Measurements from ENCODE around the gene BRD3.
A peak's percentile ranks its signal among the peaks of the same experiment; 100 is the strongest.

The BRD3 gene

DNA sequence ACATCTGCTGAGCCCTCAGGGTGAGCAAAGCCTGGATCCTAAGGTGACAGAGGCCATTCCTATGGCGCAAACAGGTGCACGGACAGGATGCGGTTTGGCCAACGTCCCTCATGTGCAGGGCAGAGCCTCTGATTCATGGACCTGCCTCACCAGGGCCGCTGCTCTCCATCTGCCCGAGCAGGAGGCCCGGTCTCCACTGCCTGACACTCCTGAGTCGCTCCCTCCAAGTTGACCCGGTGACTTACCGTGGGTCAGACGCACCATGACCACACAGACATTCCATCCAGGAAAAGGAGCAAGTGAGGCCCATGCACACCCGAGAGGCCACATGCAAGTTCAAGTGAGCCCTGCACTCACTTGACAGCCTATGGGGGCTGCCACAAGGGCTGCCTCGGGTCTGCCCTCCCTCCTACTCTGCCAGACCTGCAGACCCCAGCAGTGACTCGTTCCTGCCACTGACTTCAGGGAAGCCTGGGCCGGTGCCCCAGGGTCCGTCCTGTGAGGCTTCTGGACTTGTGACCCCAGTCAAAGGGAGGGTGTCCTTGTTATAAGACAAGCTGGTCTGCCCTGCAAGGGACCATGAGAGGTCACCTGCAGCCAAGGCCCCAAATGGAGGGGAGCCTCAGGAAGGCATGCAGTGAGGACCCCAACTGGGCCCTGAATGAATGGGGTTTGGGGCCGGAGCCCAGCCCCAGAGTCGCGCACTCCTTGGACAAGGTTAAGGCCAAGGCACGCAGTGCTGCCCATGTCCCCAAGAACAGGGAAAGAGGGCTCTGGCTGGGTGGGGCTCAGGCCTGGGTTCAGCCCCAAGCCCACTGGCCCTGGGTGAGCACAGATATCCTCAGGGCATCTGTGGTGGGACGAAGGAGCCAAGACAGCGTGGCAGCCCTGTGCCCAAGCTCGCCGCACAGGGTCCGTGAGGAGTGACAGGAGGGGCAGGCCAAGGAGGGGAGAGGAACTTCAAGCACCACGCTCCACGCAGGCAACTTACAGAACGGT is 32.5 kb downstream of the BRD3 start:
- no peak for DNase-seq

DNA sequence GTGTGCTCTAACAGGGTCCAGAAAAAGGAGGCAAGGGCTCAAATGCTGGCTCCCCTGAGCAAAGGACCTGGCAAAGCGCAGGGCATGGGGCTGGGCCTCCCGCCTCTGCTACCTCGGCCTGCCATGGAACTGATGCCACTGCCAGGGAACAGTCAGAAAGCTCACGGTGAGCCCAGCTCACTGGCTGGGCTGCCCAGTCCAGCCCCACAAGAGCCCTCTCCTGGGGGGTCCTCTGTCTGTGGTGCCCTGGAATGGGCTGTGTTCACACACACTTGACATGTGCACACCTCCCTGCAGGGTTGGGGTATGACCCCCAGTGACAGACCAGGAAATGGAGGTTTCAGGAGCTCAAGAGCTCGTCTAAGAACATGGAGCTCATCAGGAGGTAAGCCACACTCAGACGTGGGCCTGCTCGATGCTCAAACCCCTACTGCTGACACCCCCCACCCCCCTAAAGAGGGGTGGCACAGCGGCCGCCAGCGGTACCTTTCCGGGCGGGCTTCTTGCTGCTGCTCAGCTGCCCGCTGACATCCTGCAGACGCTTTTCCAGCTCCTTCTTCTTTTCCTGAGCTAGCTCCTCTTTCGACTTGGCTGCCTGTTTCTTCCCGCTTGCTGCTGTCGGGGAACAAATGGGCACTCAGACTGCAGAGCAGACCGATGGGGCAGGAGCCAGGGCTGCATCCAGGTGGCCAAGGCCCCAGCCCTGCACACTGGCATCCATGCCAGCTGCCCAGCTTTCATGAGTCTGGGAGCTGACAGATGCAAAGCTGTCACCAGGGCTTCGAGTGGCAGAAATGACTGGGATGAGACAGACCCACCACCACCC is 33.4 kb downstream of the BRD3 start:
- no peak for DNase-seq

DNA sequence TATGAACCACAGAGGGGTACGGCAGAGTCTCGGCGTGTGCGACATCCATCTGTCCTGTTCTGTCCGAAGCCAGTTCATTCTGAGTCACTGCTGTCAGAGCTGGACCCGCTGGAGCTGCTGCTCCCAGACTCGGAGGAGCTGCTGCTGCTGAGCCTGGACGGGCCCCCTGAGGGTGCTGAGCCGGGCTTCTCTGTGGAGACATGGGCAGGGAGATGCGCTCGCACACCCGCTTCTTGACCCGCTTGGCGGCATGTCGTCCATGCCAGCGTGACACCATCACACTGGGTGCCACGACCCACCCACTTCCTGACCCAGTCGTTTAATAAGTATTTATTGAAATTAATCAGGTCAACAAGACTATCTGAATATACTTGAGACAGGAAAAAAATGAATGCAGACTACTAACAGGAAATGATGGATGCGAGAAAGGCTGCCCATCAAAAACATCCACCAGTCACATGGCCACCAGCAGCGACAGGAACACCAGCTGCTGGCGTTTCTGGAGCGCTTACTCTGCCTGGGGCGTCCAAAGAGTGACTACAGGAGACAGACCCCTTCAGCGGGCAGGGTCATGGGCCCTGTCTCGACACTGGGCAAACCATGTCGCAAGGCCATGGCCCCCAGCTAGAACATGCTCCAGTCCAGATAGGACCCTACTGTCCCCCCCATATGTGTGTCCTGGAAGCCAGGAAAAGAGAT is 34.2 kb downstream of the BRD3 start:
- DNase-seq = no peak

DNA sequence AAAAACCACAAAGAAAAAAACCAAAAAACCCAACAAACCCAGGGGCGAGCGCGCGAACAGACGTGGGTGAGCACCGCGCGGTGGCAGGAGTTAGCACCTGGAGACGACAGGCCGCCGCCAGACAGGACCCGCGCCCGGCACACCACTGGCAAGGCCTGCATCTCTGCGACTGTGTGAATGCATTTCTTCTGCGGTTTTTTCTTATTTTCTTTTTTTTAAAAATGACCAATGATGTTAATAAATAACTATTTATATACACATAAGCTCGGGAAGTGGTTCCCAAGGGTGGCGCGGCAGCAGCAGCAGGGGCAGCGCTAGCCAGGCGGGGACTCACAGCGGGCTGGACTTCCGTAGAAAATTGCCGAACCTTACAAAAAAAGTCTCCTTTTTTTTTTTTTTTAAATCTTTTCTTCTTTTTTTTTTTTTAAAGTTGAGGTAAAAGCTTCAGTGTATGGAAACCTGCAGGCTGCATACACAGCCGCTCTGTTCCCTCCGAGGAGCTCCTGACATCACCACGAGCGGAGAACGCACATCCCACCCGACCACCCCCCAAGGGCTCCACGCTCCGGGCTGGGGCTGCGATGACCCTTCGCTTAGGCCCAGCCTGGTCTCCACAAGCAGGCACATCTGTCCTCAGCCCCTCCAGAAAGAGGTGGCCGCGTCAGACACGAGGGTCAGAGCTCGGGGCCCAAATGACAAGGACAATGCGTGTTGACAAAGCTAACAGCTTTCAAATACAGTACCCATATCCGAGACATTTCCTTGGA is 35.2 kb downstream of the BRD3 start:
- no peak for DNase-seq

DNA sequence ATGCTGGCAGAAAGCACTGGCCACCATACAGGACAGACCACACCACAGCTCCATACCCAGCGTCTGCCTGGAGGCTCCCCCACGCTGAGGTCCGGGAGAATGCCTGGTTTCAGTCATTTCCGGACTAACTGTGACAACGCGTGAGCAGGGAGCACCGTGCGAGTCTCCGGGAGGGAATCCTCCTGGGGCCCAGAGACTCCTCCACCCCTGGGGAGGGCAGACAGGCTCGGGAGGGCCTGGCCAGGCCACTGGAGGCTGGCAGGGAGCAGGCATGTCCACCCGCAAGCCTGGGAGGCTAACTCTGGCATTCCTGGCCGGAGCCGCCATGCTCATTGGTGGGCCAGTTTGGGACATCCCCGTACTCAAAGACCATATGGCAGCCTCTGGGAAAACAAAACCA is 36.0 kb downstream of the BRD3 start:
- no peak for DNase-seq

DNA sequence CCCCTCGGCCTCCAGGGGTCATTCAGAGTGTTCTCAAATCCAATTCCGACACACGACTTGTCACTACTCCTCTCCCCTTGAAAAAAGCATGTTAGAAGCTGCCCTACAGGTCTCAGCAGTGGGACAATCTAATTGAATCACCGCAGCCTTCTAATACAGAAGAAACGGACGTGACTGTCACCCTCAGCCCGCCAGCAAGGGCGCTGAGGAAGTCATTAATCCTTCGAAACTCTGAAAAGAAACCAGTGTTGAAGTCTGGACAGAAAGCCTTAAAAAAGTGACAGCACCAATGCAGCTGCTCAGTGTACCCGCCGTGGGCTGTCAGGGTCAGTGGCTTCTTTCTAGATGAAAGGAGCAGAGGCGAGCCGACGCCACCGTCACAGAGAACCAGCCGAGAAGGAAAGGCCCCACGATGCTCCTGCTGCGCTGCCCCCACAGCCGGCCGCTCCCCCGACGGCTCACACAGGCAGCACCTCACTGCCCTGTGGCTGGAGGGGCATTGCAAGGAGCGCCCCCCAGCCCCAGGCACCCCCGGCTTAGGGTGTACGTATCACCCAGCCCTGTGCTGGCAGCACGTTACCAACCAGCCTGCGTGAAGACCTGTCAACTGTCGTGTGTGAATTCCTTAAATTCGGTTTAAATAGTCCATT is 36.9 kb downstream of the BRD3 start:
- no peak for DNase-seq

DNA sequence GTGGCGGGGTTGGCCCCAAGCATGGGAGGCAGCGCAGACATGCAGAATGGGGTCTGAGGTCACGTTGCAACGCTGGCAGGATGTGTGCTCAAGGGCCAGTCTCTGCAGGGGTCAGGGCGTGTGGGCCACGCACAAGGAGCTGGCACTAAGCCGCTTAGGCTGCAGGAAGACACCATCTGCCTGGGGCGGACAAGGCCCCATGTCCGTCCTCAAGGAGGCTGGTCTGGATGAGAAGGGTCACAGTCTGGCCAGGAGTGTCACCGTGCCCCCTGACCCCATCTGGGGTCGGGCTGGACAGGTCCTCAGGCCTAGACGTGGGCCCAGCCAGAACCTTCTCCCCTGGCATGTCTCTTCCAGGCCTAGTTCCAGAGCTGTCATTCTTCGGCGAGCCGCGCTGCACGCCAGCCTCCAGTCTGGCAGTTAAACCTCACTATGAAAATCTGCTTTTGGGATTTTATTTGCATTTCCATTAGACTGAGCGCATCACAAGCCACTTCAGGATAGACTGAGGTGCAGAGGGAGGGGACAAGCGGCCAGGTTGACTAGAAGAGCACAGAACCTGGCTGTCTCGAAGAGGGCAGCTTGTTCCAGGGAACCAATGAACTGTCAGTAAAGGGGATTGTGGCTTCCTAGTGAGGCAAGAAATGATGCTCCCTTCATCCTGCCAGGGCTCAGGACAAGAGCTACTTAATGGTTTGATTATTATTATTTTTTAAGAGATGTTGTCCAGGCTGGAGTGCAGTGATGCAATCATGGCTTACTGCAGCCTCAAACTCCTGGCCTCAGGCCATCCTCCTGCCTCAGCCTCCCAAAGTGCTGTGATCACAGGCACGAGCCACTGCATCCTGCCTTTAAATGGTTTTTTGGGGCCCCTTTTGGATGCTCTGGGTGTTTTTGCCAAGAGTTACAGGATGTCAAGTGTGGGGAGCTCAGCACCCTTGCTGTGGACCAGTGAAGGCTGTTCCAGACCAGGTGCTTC is 38.3 kb downstream of the BRD3 start:
- DNase-seq = no peak

DNA sequence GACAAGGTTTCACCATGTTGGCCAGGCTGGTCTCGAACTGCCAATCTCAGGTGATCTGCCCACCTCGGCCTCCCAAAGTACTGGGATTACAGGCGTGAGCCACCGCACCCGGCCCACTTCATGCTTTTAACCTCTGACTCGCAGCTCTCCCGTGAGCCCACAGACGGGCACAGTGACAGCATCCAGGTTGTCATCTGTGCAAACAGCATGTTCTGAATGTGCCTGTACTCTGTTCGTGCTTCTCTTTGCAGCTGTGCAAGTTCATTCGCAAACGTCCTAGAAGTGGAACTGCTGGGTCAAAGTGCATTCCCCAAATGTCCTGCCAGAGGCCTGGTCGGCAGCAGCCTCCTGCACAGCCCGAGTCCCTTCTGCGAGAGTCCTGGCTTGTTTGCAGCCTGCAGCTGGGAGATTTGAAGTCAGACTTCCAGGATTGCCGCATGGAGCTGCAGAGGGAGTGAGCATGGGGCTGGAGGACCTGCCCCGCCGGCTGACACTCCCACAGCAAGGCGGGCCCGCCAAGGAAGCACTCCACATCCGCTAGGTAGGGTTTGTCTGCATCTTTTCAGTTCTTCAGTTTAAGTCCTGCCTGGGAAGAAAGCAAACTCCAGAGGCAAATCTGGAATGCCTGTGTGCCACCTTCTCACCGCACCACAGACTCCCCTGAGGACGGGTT is 39.1 kb downstream of the BRD3 start:
- DNase-seq = no peak

DNA sequence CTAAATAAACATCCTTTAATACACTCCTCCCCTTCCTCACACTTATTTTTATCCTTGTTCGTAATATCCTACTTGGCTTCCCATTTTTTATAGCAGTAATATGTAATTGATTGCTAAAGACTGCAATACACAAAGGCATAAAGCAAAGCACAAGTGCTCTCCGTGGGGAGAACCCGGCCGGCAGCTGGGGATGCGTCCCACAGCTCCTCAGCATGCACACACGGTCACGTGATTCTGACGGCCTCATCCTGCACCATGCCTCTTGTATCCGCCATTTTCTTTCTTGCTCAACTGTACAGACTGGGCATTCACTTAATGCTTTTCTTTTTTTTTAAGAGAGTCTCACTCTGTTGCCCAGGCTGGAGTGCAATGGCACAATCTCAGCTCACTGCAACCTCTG is 39.8 kb downstream of the BRD3 start:
- DNase-seq = no peak

DNA sequence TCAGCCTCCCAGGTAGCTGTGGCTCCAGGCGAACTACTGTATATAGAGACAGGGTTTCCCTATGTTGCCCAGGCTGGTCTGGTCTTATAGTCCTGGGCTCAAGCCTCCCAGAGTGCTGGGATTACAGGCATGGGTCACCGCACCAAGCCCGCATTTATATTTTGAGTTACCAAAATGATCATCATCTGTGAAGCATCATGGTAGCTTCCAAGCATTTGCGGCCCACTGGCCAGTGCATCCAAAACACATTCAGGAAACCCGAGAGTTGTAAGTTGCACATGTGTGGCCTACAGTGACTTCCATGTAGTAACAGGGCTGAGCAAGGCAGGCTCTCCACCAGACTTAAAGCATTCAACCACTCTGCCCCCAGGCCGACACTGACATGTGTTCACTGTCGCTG is 40.3 kb downstream of the BRD3 start:
- DNase-seq = no peak

DNA sequence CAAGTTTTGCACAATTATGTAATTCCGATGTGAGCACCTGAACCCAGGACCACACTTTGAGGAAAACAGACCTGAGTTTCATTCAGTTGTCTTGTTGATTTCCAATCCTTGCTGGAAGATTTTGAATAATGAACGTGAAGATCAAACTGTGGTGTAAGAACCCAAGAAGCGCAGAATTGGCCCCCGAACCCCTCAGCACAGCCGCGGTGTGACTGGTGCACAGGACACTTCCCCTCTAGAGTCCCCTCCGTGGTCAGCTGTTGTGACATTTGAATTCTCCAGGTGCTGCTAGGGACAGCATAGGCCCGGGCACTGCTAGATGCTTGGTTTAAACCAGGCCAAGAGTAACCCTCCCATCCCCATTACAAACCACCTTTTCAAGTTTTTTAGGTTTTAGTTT is 40.8 kb downstream of the BRD3 start:
- DNase-seq = no peak

DNA sequence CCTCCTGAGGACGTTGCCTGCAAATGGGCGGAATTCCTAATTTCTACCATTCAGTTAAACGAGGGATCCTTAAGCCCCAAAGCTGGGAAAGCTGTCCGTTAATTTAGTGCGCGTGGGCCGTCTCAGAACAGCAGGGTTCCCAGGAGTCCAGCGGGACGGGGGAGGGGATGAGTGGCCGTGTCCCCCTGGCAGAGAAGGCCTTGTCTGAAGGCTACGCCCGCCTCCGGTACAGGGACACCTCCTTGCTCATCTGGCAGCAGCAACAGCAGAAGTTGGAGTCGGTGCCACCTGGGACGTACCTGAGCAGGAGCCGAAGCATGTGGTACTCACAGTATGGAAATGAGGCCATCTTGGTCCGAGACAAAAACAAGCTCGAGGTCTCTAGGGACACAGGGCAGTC is 41.2 kb downstream of the BRD3 start:
- DNase-seq = no peak

DNA sequence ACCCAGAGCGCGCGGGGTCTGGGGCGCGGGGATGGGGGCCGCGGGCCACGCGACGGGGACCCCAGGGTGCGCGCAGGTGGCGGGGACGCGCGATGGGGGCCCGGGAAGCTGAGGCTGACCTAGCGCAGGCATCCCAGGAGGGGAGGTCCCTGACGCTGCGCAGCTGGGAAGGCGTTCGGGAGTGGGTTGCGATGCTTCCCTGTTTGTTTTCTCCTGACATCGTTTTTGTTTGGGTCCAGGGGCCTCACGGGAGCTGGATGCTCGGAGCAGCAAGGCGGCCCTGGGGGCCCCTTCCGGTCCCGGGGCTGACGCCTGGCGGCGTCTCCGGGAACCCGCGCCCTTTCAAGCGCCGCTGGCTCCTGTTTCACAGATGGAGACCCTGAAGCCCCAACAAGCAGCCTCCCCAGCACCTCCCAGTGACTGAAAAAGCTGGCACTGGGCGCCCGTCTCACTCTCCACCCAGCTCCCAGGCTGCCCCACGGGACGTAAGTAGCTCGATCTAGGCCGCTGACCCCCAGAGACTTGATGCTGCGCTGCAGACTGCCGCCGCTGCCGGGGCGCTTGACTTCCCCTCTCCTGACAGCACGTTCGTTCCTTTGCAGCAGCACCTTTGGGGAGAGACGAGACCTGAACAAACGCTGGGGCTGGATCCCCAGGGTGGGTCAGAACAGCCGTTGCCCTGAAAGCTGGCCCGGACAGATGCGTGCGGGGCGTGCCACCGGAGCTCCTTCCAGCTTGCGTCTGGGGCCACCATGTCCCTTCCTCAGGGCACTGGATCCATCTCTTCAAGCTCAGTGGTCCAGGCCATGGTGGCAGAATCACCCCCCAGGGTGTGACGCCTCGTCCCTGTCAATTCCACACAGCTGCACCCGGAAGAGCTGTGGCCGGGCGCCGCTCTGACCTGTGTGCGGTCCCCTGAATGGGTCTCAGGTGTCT is 42.0 kb downstream of the BRD3 start:
- peak; percentile 16 for DNase-seq

DNA sequence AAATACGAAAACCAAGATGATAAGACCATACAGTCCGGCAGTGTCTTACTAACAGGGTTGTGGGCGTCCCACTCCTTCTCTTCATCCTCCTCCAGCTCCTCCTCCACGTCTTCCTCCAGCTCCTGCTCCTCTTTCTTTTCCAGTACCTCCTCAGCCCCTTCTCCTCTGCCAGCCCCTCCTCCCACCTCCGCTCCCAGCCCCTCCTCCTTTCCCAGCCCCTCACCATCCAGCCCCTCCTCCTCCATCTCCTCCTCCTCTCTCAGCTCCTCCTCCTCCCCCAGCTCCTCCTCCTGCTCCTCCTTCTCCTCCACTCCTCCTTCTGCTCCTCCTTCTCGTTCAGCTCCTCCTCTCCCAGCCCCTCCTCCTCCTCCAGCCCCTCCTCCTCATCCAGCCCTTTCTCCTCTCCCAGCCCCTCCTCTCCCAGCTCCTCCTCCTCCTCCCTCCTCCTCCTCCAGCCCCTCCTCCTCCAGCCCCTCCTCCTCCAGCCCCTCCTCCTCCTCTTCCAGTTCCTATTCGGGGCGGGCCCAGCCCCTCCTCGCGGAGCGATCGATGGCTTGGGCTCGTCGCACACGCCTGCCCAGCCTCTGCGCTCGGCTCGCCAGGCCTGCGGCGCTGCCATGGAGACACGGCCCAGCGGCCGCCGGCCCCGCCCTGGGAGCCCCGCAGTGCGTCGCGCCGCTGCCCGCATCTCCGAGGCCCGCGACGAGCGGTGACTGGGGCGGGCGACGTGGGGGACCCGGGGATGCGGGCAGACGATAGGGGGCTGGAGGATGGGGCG is 42.8 kb downstream of the BRD3 start, which contains the start of gene BRD3OS:
BRD3OS (plus strand) TSS at position 654 of the 778 bp plus-strand sequence. CDS start 1,267 bp downstream, outside the sequence.
- DNase-seq = peak; percentile 83

DNA sequence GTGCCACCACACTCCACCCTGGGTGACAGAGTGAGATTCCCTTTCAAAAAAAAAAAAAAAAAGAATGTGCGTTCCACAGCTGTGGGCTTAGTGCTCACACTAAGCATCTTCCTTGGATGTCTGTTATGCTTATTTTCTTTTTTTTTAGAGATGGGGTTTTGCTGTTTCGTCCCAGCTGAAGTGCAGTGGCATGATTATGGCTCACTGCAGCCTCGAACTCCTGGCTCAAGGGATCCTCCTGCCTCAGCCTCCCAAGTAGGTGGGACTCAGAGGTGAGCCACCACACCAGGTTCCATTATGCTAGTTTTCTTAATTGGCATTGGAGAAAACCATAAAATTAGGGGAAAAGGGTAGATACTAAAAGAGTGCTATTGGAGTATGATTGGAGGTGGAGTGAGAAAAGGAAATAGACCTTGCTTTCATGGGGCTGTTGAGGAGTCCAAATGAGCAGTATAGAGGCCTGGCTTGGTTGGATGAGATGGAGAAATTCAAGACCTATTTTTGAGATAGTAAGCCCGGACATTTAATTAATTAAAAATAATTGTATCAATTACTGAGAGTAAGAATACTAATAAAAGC is 43.5 kb downstream of the BRD3 start:
- no peak for DNase-seq

DNA sequence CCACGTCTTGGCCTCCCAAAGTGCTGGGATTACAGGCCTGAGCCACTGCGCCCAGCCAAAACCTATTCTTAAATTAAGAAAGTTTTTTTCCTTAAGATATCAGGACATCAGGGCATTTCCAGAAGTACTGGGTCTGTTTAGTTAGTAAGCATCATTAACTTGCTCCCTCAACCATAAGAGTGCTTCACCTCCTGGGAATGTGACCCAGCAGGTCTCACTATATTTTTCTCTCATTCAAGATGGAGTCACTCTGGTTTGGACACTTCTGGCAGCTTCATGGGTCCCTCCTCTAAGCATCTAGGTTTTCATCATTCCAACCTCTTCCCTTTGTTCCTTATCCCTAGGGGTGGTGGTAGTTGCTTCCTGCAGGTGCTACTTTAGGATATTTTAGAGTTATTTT is 52.9 kb downstream of the BRD3 start:
- DNase-seq = peak; percentile 3

DNA sequence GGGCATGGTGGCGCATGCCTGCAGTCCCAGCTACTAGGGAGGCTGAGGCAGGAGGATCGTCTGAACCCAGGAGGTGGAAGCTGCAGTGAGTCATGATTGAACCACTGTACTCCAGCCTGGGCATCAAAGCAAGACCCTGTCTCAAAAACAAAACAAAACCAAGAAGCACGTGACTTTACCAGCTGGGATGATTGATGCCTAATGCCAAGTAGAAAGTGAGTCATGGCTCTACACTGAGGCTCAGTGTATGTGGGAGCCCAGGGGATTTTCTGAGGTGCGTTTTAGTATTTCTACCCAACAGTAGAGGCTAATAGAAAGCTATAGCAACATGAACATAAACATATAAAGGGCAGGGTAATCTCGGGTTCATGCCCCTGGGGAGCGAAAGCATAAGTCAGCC is 56.4 kb downstream of the BRD3 start:
- no peak for DNase-seq

All from DMS79 treated with DMSO at 0.1 percent for 48 hours (cell line).